Peyer's patch (tissue), 4 donors: ENCODE measurements around the gene NPEPL1. TPM values are rescaled to one million over a fixed set of nuclear protein-coding genes. Genes with fewer than 3 reads are reported as not detected.
"Not testable (repeated sequence)": the region's sequence is repeated elsewhere in the genome, so short reads cannot be mapped to it uniquely, and the experiment has no call there.

ENCODE experiments used
- DNase-seq, 3 donors: peaks; one replicate each; pipeline ENCODE4 v3.0.0-alpha.2; 2017 to 2019
- H3K27ac ChIP-seq, 4 donors: fragments of 200-600 bp; sonication (generic); one replicate each; pipeline ENCODE4 v1.5.1; 2016 to 2019
- H3K27me3 ChIP-seq, 2 donors: fragments of 200-600 bp; sonication (generic); one replicate each; pipeline ENCODE4 v1.5.1; 2019
- H3K36me3 ChIP-seq, 3 donors: fragments of 200-600 bp; sonication (generic); one replicate each; pipeline ENCODE4 v1.5.1; 2016 to 2019
- H3K4me1 ChIP-seq, 4 donors: fragments of 200-600 bp; sonication (generic); one replicate each; pipeline ENCODE4 v1.5.1; 2016 to 2019
- H3K4me3 ChIP-seq, 4 donors: fragments of 200-600 bp; sonication (generic); 1 replicate in 3 of 4; 2 replicates in 1 of 4; pipeline ENCODE4 v1.5.1; 2016 to 2019; ENCODE audit warnings: mild to moderate bottlenecking in 1 of 4
- H3K9me3 ChIP-seq, 4 donors: fragments of 200-600 bp; sonication (generic); one replicate each; pipeline ENCODE4 v1.5.1; 2016 to 2019; ENCODE audit warnings: mild to moderate bottlenecking in 1 of 4
- CTCF ChIP-seq, 6 experiments: fragments of 450-650 bp in 4 of 6; fragments of 200-600 bp in 2 of 6; sonication (generic) in 1 of 6; IDR thresholded peaks; one replicate each; pipeline ENCODE4 v1.5.1; 2017 to 2019; ENCODE audit warnings: antibody characterized with exemption in 6 of 6, mild to moderate bottlenecking in 3 of 6, moderate library complexity in 1 of 6
- POLR2A ChIP-seq, 2 donors: fragments of 450-650 bp; IDR thresholded peaks; one replicate each; pipeline ENCODE4 v1.5.1; 2017; ENCODE audit warnings: antibody characterized with exemption in 2 of 2, mild to moderate bottlenecking in 2 of 2, moderate library complexity in 2 of 2
- total RNA-seq, 4 donors: library from RNA; depleted of rRNA; stranded (reverse); fragments of >200 nt; gene quantifications; one replicate each; pipeline ENCODE4 v1.1.0, GENCODE V29; 2016

The NPEPL1 gene
- total RNA-seq, 4 donors from 2014 or later, result 36.3 to 80.4 (median 63.0) TPM

- no peaks in the 10 kb centered on the region for H3K4me1 ChIP-seq
- no peak overlapping the region for H3K4me3 ChIP-seq
- peak in 1 of 3 donors; percentile 7 for DNase-seq
- no peaks in the 10 kb centered on the region for H3K36me3 ChIP-seq
- H3K27ac ChIP-seq, result no peak overlapping the region
- no peaks in the 10 kb centered on the region for H3K27me3 ChIP-seq
- H3K9me3 ChIP-seq, result no peaks in the 10 kb centered on the region
- TF ChIP-seq CTCF (IDR thresholded peaks at IDR 0.05) (no peak), POLR2A (IDR thresholded peaks at IDR 0.05) (no peak)
These were observed 27.4 kb downstream of the NPEPL1 start for GRCh38 chr20:58719971-58720371.

GRCh38 chr20:58720890-58721289, 28.3 kb downstream of the NPEPL1 start:
- Histone ChIP-seq H3K27me3 (no peaks in the 10 kb centered on the region), H3K27ac (no peak overlapping the region), H3K4me3 (no peak overlapping the region), H3K9me3 (no peaks in the 10 kb centered on the region), H3K36me3 (no peaks in the 10 kb centered on the region), H3K4me1 (no peaks in the 10 kb centered on the region)
- no peak for TF ChIP-seq CTCF (IDR thresholded peaks at IDR 0.05)
- TF ChIP-seq POLR2A (IDR thresholded peaks at IDR 0.05), result no peak
- DNase-seq, result peak in 1 of 3 donors; percentile 10

GRCh38 chr20:58721951-58722778, 29.6 kb downstream of the NPEPL1 start:
- peak in 2 of 3 donors; percentile 13 to 49 for DNase-seq
- Histone ChIP-seq H3K27ac (no peak overlapping the region), H3K4me1 (no peaks in the 10 kb centered on the region), H3K36me3 (no peaks in the 10 kb centered on the region), H3K9me3 (no peaks in the 10 kb centered on the region), H3K4me3 (no peak overlapping the region), H3K27me3 (no peaks in the 10 kb centered on the region)
- no peak for TF ChIP-seq CTCF (IDR thresholded peaks at IDR 0.05)
- no peak for TF ChIP-seq POLR2A (IDR thresholded peaks at IDR 0.05)

- no peak overlapping the region for H3K4me3 ChIP-seq
These were observed 30.5 kb downstream of the NPEPL1 start for GRCh38 chr20:58722877-58723627.

GRCh38 chr20:58723628-58723984, 31.0 kb downstream of the NPEPL1 start:
- no peaks in the 10 kb centered on the region for H3K27me3 ChIP-seq
- TF ChIP-seq CTCF (IDR thresholded peaks at IDR 0.05) (no peak), POLR2A (IDR thresholded peaks at IDR 0.05) (no peak)
- no peaks in the 10 kb centered on the region for H3K9me3 ChIP-seq
- no peak overlapping the region for H3K4me3 ChIP-seq
- H3K27ac ChIP-seq, result no peak overlapping the region
- H3K4me1 ChIP-seq, result no peaks in the 10 kb centered on the region
- H3K36me3 ChIP-seq, result no peaks in the 10 kb centered on the region
- DNase-seq, result no peak

More at GRCh38 chr20:58722877-58723627, 30.5 kb downstream of the NPEPL1 start:
- Histone ChIP-seq H3K27ac (no peak overlapping the region), H3K36me3 (no peaks in the 10 kb centered on the region), H3K9me3 (no peaks in the 10 kb centered on the region), H3K4me1 (no peaks in the 10 kb centered on the region), H3K27me3 (no peaks in the 10 kb centered on the region)
- TF ChIP-seq CTCF (IDR thresholded peaks at IDR 0.05) (no peak), POLR2A (IDR thresholded peaks at IDR 0.05) (no peak)
- peak in 1 of 3 donors; percentile 22 for DNase-seq

GRCh38 chr20:58726156-58726555, 33.6 kb downstream of the NPEPL1 start:
- not testable (repeated sequence) for H3K4me3 ChIP-seq, DNase-seq, H3K27me3 ChIP-seq, H3K36me3 ChIP-seq, H3K4me1 ChIP-seq, H3K9me3 ChIP-seq, H3K27ac ChIP-seq
